ENCODE measurements around the gene TMEM87A.

GRCh38 chr15:42163291-42163690 lies 109.9 kb downstream of the TMEM87A start:
- TF ChIP-seq CTCF (conservative IDR thresholded peaks at IDR 0.05; ENCODE audit: low read depth, low read length) (no peak), EZH2phosphoT487 (IDR thresholded peaks at IDR 0.05; ENCODE audit: borderline replicate concordance, low read length) (no peak), EZH2 (IDR thresholded peaks at IDR 0.05; ENCODE audit: low read length, unreplicated experiment) (no peak)
